AG04449 (cell line): Measurements from ENCODE around the gene CCDC183.
"Not testable (repeated sequence)": the region's sequence is repeated elsewhere in the genome, so short reads cannot be mapped to it uniquely, and the experiment has no call there.

ENCODE experiments used
- CTCF ChIA-PET: fragments of 350-600 bp; formaldehyde crosslinking; extraction: SDS; loops from one replicate; lab custom pipeline; 2021; ENCODE audit warnings: antibody characterized with exemption; lab: Yijun Ruan, JAX
- POLR2A ChIA-PET: fragments of 400-600, 350-600 bp; formaldehyde crosslinking; extraction: SDS; loops from one replicate; lab custom pipeline; 2020; ENCODE audit warnings: antibody characterized with exemption, inconsistent platforms; lab: Yijun Ruan, JAX
- DNase-seq: peaks from one replicate; pipeline ENCODE4 v3.0.0-alpha.2; 2010; ENCODE audit warnings: low read depth, low spot score
- H3K4me3 ChIP-seq: 2 replicates; pipeline ENCODE4 v1.5.1; 2011; ENCODE audit warnings: low read depth, mild to moderate bottlenecking, control low read depth, low read length
- TF ChIP-seq, protein P1 (sequence below): IDR thresholded peaks from one replicate; pipeline ENCODE4 v1.5.1; 2011; ENCODE audit warnings: mild to moderate bottlenecking, moderate library complexity, low read length, control low read depth, inconsistent platforms; ENCODE audit not compliant: insufficient read depth; ENCODE audit errors: missing control alignments

Gene CCDC183

DNA sequence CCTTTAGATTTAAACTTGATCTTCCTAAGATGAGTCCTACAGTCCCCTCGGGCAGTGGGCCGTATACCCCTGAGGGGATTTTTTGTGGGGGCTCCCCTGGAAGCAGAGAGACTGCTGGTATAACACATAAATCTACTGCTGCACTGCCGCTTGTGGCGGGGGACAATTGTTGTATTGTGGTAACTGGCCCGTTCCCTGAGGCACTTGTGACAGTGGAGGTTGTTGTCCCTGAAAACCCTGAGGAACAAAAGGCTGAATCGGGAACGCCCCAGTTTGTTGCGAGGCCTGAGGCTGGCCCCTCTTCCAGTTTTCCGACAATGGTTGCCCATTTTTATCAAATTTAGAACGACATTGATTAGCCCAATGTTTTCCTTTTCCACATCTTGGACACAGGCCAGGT, 9.7 kb upstream of the CCDC183 start:
- TF ChIP-seq, protein P1, sequence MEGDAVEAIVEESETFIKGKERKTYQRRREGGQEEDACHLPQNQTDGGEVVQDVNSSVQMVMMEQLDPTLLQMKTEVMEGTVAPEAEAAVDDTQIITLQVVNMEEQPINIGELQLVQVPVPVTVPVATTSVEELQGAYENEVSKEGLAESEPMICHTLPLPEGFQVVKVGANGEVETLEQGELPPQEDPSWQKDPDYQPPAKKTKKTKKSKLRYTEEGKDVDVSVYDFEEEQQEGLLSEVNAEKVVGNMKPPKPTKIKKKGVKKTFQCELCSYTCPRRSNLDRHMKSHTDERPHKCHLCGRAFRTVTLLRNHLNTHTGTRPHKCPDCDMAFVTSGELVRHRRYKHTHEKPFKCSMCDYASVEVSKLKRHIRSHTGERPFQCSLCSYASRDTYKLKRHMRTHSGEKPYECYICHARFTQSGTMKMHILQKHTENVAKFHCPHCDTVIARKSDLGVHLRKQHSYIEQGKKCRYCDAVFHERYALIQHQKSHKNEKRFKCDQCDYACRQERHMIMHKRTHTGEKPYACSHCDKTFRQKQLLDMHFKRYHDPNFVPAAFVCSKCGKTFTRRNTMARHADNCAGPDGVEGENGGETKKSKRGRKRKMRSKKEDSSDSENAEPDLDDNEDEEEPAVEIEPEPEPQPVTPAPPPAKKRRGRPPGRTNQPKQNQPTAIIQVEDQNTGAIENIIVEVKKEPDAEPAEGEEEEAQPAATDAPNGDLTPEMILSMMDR: no peak
- CTCF ChIA-PET: interaction anchor here (1.0 to 7.0 kb wide), 16 partner anchors 9 to 450 kb away, joined by 3 to 101 read pairs (median 8); partner anchors contain the start of genes ABCA2, AJM1, FUT7 and LCN15
- POLR2A ChIA-PET: no interaction called here
- no peak for DNase-seq
- no peak overlapping the region for H3K4me3 ChIP-seq

DNA sequence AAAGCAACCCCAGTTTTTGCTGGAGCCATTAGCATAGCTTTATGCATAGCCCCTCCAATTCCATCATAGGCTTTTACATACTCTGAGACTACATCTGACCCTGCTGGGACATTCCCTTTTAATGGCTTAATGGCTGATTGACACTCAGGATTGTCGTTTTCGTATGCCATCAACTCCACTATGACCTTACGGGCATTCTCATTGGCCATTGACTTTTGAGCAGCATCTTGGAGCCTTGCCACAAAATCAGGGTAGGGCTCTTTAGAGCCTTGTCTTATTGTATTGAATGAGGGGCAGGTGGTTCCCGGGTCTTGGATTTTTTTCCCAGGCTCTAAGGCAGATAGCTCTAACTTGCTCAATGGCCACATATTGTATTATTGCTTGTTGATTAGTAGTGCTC, 9.2 kb upstream of the CCDC183 start:
- POLR2A ChIA-PET, H3K4me3 ChIP-seq, DNase-seq: not testable (repeated sequence)
- CTCF ChIA-PET: interaction anchor here (1.0 to 7.0 kb wide), 19 partner anchors 10 to 450 kb away, joined by 3 to 101 read pairs (median 7); partner anchors contain the start of genes ABCA2, AJM1, FUT7 and LCN15

DNA sequence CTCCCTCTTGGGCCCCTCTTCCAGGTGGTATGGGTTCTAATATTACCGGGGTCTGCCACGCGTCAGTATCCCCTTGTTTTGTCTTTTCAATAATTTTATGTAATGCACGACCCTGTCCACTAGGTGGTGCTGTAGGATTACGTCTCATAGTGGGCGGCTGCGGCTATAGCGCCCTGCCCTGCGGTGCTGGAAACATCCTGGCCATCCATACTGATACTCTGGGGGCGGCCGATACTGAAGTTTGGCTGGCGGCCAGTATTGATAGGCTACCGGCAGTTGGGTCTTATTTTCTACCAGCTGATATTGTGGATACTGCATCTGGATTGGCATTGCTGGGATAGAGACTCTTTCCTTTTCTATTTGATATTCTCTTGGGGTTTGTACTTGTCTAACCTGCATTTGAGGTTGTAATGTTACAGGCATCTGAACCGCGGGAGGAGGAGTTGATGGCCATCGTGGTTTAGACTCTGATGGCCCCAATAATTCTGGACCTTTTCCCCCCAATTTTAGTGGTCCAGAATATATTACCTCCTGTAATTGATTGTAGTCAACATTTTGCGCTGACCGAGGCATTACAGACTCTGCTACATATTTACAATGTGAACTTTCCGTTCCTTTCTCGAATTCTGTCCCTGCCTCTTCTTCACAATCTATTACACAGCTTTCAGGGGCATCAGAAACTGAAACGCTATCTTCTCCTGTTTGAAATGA, 8.3 kb upstream of the CCDC183 start:
- H3K4me3 ChIP-seq: no peak overlapping the region
- ChIA-PET POLR2A (no interaction called here), CTCF (interaction anchor here (0.7 to 7.0 kb wide), 28 partner anchors 11 to 449 kb away, joined by 3 to 101 read pairs (median 5); partner anchors contain the start of genes ABCA2, C8G, FUT7 and LCN15)
- TF ChIP-seq, protein P1: peak; percentile 73
- DNase-seq: no peak

DNA sequence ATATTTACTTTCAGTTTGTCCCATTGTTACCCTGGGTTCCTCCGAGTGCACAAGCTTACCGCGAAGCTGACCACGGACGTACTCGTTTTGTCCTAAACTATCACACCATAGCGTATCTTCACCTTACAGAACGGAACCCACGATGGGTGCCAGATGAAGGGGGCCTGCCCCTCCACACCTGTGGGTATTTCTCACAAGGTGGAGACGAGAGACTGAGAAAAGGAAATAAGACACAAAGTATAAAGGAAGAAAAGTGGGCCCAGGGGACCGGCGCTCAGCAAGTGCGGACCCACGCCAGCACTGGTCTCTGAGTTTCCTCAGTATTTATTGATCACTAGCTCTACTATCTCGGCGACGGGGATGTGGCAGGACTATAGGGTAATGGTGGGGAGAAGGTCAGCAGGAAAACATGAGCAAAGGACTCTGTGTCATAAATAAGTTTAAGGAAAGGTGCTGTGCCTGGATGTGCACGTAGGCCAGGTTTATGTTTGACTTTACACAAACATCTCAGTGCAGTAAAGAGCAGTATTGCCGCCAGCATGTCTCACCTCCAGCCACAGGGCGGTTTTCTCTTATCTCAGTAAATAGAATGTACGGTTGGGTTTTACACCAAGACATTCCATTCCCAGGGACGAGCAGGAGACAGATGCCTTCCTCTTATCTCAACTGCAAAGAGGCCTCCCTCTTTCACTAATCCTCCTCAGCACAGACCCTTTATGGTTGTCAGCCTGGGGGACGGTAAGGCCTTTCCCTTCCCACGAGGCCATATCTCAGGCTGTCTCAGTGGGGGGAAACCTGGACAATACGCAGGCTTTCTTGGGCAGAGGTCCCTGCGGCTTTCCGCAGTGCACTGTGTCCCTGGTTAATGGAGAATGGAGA, 7.3 kb upstream of the CCDC183 start:
- POLR2A ChIA-PET, DNase-seq, H3K4me3 ChIP-seq: not testable (repeated sequence)
- CTCF ChIA-PET: interaction anchor here (0.7 to 7.0 kb wide), 18 partner anchors 12 to 448 kb away, joined by 3 to 101 read pairs (median 6); partner anchors contain the start of genes ABCA2, C8G, FUT7 and NPDC1

DNA sequence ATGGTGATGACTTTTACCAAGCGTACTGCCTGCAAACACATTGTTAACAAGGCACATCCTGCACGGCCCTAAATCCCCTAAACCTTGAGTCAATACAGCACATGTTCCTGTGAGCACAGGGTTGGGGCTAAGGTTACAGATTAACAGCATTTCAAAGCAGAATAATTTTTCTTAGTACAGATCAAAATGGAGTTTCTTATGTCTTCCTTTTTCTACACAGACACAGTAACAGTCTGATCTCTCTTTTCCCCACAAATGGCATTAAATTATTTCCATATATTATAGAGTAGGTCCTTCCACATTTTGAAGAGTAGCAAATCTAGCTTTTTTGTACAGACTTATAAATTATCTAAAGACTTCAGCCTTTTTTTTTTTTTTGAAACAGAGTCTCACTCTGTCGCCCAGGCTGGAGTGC, 6.6 kb upstream of the CCDC183 start:
- no peak overlapping the region for H3K4me3 ChIP-seq
- TF ChIP-seq, protein P1: no peak
- no peak for DNase-seq
- POLR2A ChIA-PET: no interaction called here
- CTCF ChIA-PET: interaction anchor here (0.7 to 7.0 kb wide), 5 partner anchors 12 to 282 kb away, joined by 3 to 101 read pairs (median 39); partner anchors contain the start of genes ABCA2, FUT7 and NPDC1

DNA sequence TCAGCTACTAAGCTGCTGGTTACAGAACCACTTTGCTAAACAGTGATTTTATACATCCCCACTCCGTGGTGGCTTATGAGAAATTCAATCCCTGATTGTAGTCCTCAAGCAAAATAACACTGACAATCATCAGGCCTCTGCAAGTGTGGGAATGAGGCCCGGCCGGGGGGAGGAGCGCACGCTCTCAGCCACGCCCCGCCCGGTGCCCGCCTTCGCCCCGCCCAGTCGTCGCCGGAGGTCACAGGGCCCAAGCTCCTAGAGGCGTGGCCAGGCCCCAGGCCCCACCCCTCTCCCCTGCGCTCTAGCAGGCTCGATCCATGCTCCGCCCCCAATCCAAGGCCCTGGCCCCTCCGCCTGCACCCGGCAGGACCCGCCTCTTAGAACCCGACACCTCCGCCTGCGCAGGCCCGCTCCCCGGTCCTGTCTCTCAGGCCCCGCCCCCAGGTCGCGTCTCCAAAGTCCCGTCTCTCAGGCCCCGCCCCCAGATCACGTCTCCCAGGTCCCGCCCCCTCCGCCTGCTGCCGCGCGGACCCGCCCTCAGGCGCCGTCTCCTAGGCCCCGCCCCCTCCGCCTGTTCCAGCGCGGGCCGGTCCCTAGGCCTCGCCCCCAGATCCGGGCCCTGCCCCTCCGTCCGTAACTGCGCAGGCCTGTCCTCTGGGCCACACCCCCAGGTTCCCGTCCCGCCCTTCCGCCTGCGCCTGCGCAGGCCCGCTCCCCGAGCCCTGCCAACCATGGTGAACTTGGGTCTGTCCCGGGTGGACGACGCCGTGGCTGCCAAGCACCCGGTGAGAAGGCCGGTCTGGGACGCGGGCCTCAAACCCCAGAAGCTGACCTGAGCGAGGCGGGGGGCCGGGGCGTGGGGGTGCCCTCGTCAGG, 5.3 kb upstream of the CCDC183 start, which contains the start of gene TMEM141:
Gene TMEM141, plus strand, starts transcription at position 705 of the 876 bp plus-strand sequence. Its CDS starts 27 bp downstream, at position 732.
- H3K4me3 ChIP-seq: peak within 1 kb of the TSS; percentile 94
- TF ChIP-seq, protein P1: no peak
- ChIA-PET CTCF (interaction anchor here (0.6 to 7.0 kb wide), 11 partner anchors 9 to 275 kb away, joined by 3 to 101 read pairs (median 3); partner anchors contain the start of genes NPDC1 and RABL6), POLR2A (interaction anchor here (0.6 to 1.1 kb wide), 2 partner anchors 9 to 63 kb away, joined by 3 to 5 read pairs; no protein-coding TSS in a partner anchor)
- peak; percentile 93 for DNase-seq
